CD4-positive, CD25-positive, alpha-beta regulatory T cell (primary cell): ENCODE data around the gene CABP1. TPM values are rescaled to one million over a fixed set of nuclear protein-coding genes. Genes with fewer than 3 reads are reported as not detected.

Source experiments
- ATAC-seq, 2 donors: fragments of 150-1000 bp; cut with Tn5 transposase; one replicate each; pipeline ENCODE4 v1.10.0; 2021; ENCODE audit warnings: low read depth in 2 of 2, moderate number of reproducible peaks in 2 of 2, moderate library complexity in 1 of 2
- DNase-seq, 3 donors: peaks; one replicate each; pipeline versions ENCODE4 v3.0.0 to v3.0.0-alpha.2; 2012 to 2022; ENCODE audit warnings: mixed read lengths in 1 of 3
- H3K27ac ChIP-seq: one replicate; pipeline ENCODE4 v1.7.0; 2013; ENCODE audit warnings: mild to moderate bottlenecking, low read length; ENCODE audit not compliant: insufficient read depth, poor library complexity, severe bottlenecking
- H3K27me3 ChIP-seq: one replicate; pipeline ENCODE4 v1.7.0; 2013; ENCODE audit warnings: low read length; ENCODE audit not compliant: control insufficient read depth, insufficient read depth
- H3K36me3 ChIP-seq: one replicate; pipeline ENCODE4 v1.7.0; 2013; ENCODE audit warnings: mild to moderate bottlenecking, low read length, moderate library complexity; ENCODE audit not compliant: control insufficient read depth, insufficient read depth
- H3K4me1 ChIP-seq: 2 replicates; pipeline ENCODE4 v1.7.0; 2013; ENCODE audit warnings: mild to moderate bottlenecking, low read length; ENCODE audit not compliant: insufficient read depth, control insufficient read depth, poor library complexity, severe bottlenecking
- H3K4me3 ChIP-seq: one replicate; pipeline ENCODE4 v1.7.0; 2013; ENCODE audit warnings: low read depth, mild to moderate bottlenecking, low read length, moderate library complexity
- H3K9me3 ChIP-seq, 2 experiments: 1 replicate in 1 of 2; 2 replicates in 1 of 2; pipeline ENCODE4 v1.7.0; 2013; ENCODE audit warnings: low read length in 2 of 2, mild to moderate bottlenecking in 1 of 2, moderate library complexity in 1 of 2; ENCODE audit not compliant: control insufficient read depth in 2 of 2
- H3K27ac Mint-ChIP-seq, 3 donors: one replicate each; pipeline ENCODE4 v1.8.0; 2020 to 2022; ENCODE audit warnings: mild to moderate bottlenecking in 3 of 3, mixed read lengths in 3 of 3, moderate library complexity in 2 of 3
- H3K27me3 Mint-ChIP-seq: one replicate; pipeline ENCODE4 v1.8.0; 2022; ENCODE audit warnings: mild to moderate bottlenecking, mixed read lengths
- H3K36me3 Mint-ChIP-seq: one replicate; pipeline ENCODE4 v1.8.0; 2020; ENCODE audit warnings: mixed read lengths
- H3K4me1 Mint-ChIP-seq, 4 donors: one replicate each; pipeline ENCODE4 v1.8.0; 2020 to 2022; ENCODE audit warnings: mixed read lengths in 4 of 4, mild to moderate bottlenecking in 1 of 4
- H3K4me3 Mint-ChIP-seq, 4 donors: one replicate each; pipeline ENCODE4 v1.8.0; 2020 to 2022; ENCODE audit warnings: mild to moderate bottlenecking in 4 of 4, mixed read lengths in 4 of 4, moderate library complexity in 3 of 4
- H3K9me3 Mint-ChIP-seq, 7 donors: one replicate each; pipeline ENCODE4 v1.8.0; 2020 to 2022; ENCODE audit warnings: mixed read lengths in 7 of 7, mild to moderate bottlenecking in 3 of 7, moderate library complexity in 2 of 7
- polyA plus RNA-seq, 4 donors: library from polyadenylated mRNA; unstranded; fragments of 300-500 nt; fragmentation: Illumina TruSeq; gene quantifications; one replicate each; pipeline ENCODE4 v1.2.3, GENCODE V29; 2021
- total RNA-seq: library from RNA; stranded (reverse); gene quantifications from one replicate; pipeline ENCODE4 v1.2.3, GENCODE V29; 2022

CABP1 gene
- total and polyA plus RNA-seq, 5 donors from 2014 or later = not detected

DNA sequence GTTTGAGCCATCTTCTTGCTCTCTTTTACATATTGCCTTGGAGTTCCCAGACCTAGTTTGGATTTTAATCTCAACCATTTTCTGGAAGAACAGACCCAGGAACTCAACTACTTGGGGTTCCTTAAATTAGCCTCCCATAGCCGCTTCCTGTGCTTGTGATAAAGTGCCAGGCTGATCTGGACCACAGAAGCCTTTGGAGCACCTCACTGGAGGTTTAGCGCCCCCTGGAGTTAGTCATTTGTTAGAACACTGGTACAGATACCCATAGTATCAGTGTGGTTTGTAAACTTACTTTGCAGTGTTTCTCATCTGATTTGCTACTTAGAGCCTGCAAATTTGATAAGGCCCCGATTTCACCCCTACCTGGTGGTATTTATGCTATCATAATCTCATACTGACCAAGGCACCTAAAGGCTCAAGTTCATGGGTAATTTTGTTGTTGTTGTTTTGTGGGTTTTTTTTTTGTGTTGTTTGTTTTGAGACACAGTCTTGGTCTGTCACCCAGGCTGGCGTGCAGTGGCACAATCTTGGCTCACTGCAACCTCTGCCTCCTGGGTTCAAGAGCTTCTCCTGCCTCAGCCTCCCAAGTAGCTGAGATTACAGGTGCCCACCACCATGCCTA is 73.5 kb downstream of the CABP1 start:
- peaks cover 26% of the 10 kb centered on the region for H3K4me1 ChIP-seq
- H3K4me3 ChIP-seq = no peak overlapping the region
- peak; percentile 69 to 88 (median 79) for DNase-seq
- ATAC-seq = peak; percentile 73 to 77
- peak overlapping the region; percentile 48 to 86 (median 56) for H3K27ac Mint-ChIP-seq
- H3K36me3 ChIP-seq = peaks cover 36% of the 10 kb centered on the region
- H3K9me3 Mint-ChIP-seq = no peaks in the 10 kb centered on the region
- peaks cover 18 to 43% (median 33%) of the 10 kb centered on the region in 4 donors for H3K4me1 Mint-ChIP-seq
- peaks cover 26% of the 10 kb centered on the region for H3K36me3 Mint-ChIP-seq
- no peaks in the 10 kb centered on the region for H3K27me3 ChIP-seq
- no peaks in the 10 kb centered on the region for H3K9me3 ChIP-seq
- H3K27ac ChIP-seq = no peak overlapping the region
- H3K27me3 Mint-ChIP-seq = no peaks in the 10 kb centered on the region
- peak overlapping the region; percentile 53 to 91 (median 72) for H3K4me3 Mint-ChIP-seq

Other genes starting within 250 kb of the CABP1 start
- 169 TPM for gene COX6A1, start 202.5 kb upstream of the CABP1 start, total RNA-seq
- gene COX6A1, start 202.5 kb upstream of the CABP1 start, polyA plus RNA-seq = 1,000 to 10,000 TPM in 2 of 4 donors, 100 to 1,000 TPM in 2; 939 to 1,218 (median 1,022) TPM
- gene TRIAP1, start 194.2 kb upstream of the CABP1 start, total RNA-seq = 19.2 TPM
- gene TRIAP1, start 194.2 kb upstream of the CABP1 start, polyA plus RNA-seq = 10 to 100 TPM; 43.6 to 61.1 (median 47.6) TPM
- gene GATC, start 194.2 kb upstream of the CABP1 start, total RNA-seq = 30.2 TPM
- 10 to 100 TPM; 13.7 to 19.9 (median 16.9) TPM for gene GATC, start 194.2 kb upstream of the CABP1 start, polyA plus RNA-seq
- 138 TPM for gene SRSF9, start 170.9 kb upstream of the CABP1 start, total RNA-seq
- 100 to 1,000 TPM; 167 to 193 (median 191) TPM for gene SRSF9, start 170.9 kb upstream of the CABP1 start, polyA plus RNA-seq
- gene DYNLL1, start 144.5 kb upstream of the CABP1 start, total RNA-seq = 99.0 TPM
- gene DYNLL1, start 144.5 kb upstream of the CABP1 start, polyA plus RNA-seq = 100 to 1,000 TPM; 480 to 692 (median 547) TPM
- 11.5 TPM for gene COQ5, start 111.5 kb upstream of the CABP1 start, total RNA-seq
- 10 to 100 TPM; 40.4 to 67.4 (median 45.9) TPM for gene COQ5, start 111.5 kb upstream of the CABP1 start, polyA plus RNA-seq
- 434 TPM for gene RNF10, start 106.3 kb upstream of the CABP1 start, total RNA-seq
- 100 to 1,000 TPM; 106 to 150 (median 114) TPM for gene RNF10, start 106.3 kb upstream of the CABP1 start, polyA plus RNA-seq
- gene POP5, start 59.2 kb upstream of the CABP1 start, total RNA-seq = 32.3 TPM
- gene POP5, start 59.2 kb upstream of the CABP1 start, polyA plus RNA-seq = 10 to 100 TPM; 71.2 to 88.4 (median 79.0) TPM
- gene MLEC, start 46.5 kb downstream of the CABP1 start, total RNA-seq = 28.2 TPM
- 10 to 100 TPM; 41.0 to 61.4 (median 44.7) TPM for gene MLEC, start 46.5 kb downstream of the CABP1 start, polyA plus RNA-seq
- gene UNC119B, start 69.8 kb downstream of the CABP1 start, total RNA-seq = 10.9 TPM
- gene UNC119B, start 69.8 kb downstream of the CABP1 start, polyA plus RNA-seq = 1 to 10 TPM; 6.6 to 9.4 (median 8.0) TPM
- gene ACADS, start 85.2 kb downstream of the CABP1 start, total RNA-seq = 10.9 TPM
- gene ACADS, start 85.2 kb downstream of the CABP1 start, polyA plus RNA-seq = 10 to 100 TPM; 26.6 to 29.8 (median 27.4) TPM